ENCODE results near the gene MAP3K19. TPM values are rescaled to one million over a fixed set of nuclear protein-coding genes. Genes with fewer than 3 reads are reported as not detected.

MAP3K19 gene
- total and polyA plus RNA-seq, 2 experiments from 2014 or later, result not detected

DNA sequence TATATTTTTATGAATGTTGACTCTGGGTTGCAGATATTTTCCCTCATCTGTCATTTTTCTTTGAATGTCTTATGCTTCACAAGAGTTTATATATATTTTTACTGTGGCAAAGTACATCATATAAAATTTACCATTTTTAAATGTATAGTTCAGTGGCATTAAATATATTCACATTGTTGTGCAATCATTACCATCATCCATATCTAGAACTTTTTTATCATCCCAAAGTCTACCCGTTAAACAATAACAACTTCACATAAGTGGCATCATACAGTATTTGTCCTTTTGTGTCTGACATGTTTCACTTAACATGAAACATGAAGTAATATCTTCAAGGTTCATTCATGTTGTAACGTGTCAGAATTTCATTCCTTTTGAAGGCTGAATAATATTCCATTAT, 29.3 kb upstream of the MAP3K19 start:
- H3K4me1 ChIP-seq (ENCODE audit: insufficient read depth), result no peaks in the 10 kb centered on the region
- no peak overlapping the region for H3K4me3 ChIP-seq
- H3K79me2 ChIP-seq, result peaks cover 41% of the 10 kb centered on the region
- H3K9me3 ChIP-seq (ENCODE audit: low read depth), result peaks cover 11% of the 10 kb centered on the region
- no peak for DNase-seq (ENCODE audit: low spot score)
- no peaks in the 10 kb centered on the region for H4K20me1 ChIP-seq (ENCODE audit: insufficient read depth, poor library complexity, severe bottlenecking)
- H3K9me2 ChIP-seq (replicated peaks; ENCODE audit: insufficient read depth), result no peaks in the 10 kb centered on the region
- no peak overlapping the region for H2AFZ ChIP-seq
- H3K36me3 ChIP-seq (replicated peaks; ENCODE audit: insufficient read depth, low read depth), result peaks cover 2% of the 10 kb centered on the region
- H3K27me3 ChIP-seq, result no peaks in the 10 kb centered on the region
- TF ChIP-seq, protein P1, sequence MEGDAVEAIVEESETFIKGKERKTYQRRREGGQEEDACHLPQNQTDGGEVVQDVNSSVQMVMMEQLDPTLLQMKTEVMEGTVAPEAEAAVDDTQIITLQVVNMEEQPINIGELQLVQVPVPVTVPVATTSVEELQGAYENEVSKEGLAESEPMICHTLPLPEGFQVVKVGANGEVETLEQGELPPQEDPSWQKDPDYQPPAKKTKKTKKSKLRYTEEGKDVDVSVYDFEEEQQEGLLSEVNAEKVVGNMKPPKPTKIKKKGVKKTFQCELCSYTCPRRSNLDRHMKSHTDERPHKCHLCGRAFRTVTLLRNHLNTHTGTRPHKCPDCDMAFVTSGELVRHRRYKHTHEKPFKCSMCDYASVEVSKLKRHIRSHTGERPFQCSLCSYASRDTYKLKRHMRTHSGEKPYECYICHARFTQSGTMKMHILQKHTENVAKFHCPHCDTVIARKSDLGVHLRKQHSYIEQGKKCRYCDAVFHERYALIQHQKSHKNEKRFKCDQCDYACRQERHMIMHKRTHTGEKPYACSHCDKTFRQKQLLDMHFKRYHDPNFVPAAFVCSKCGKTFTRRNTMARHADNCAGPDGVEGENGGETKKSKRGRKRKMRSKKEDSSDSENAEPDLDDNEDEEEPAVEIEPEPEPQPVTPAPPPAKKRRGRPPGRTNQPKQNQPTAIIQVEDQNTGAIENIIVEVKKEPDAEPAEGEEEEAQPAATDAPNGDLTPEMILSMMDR (IDR thresholded peaks at IDR 0.05; ENCODE audit: poor library complexity), result no peak
- TF ChIP-seq EZH2phosphoT487 (IDR thresholded peaks at IDR 0.05; ENCODE audit: low read depth, severe bottlenecking, unreplicated experiment) (no peak), EZH2 (IDR thresholded peaks at IDR 0.05; ENCODE audit: borderline replicate concordance) (no peak)
- H3K27ac ChIP-seq, result no peak overlapping the region
- WGBS (ENCODE audit: low lambda C conversion rate, missing lambda C conversion rate), result 97% methylated on average over 2 of the region's 2 CpGs
- H3K4me2 ChIP-seq, result no peak overlapping the region

DNA sequence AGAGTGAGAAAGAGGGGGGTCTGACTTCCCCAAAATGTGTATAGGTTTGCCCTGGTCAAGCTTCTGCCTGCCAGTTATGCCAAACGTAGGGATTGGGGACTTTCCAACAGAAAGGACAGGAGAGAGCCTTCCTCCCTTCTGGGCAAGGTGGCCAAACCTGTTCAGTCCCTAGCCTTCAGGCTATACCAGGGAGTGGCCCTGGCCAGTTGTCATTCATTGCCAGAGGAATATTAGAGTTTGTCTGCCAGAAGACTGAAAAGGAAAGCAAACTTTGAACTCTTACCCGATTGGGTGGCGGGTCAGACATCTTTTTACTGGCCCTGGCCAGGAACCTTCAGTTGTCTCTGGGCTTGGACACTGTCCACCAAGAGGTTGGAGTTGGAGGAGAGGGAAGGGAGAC, 27.0 kb upstream of the MAP3K19 start:
- Histone ChIP-seq H3K9me2 (replicated peaks; ENCODE audit: insufficient read depth) (no peaks in the 10 kb centered on the region), H3K4me2 (no peak overlapping the region), H3K27me3 (no peaks in the 10 kb centered on the region), H3K9me3 (ENCODE audit: low read depth) (peaks cover 17% of the 10 kb centered on the region), H4K20me1 (ENCODE audit: insufficient read depth, poor library complexity, severe bottlenecking) (no peaks in the 10 kb centered on the region), H3K4me1 (ENCODE audit: insufficient read depth) (no peaks in the 10 kb centered on the region), H3K79me2 (peaks cover 52% of the 10 kb centered on the region), H2AFZ (no peak overlapping the region), H3K27ac (no peak overlapping the region), H3K4me3 (no peak overlapping the region), H3K36me3 (replicated peaks; ENCODE audit: insufficient read depth, low read depth) (peaks cover 2% of the 10 kb centered on the region)
- TF ChIP-seq EZH2 (IDR thresholded peaks at IDR 0.05; ENCODE audit: borderline replicate concordance) (no peak), EZH2phosphoT487 (IDR thresholded peaks at IDR 0.05; ENCODE audit: low read depth, severe bottlenecking, unreplicated experiment) (no peak)
- TF ChIP-seq, protein P1 (IDR thresholded peaks at IDR 0.05; ENCODE audit: poor library complexity), result no peak
- DNase-seq (ENCODE audit: low spot score), result no peak
- WGBS (ENCODE audit: low lambda C conversion rate, missing lambda C conversion rate), result 87% methylated on average over 3 of the region's 3 CpGs

DNA sequence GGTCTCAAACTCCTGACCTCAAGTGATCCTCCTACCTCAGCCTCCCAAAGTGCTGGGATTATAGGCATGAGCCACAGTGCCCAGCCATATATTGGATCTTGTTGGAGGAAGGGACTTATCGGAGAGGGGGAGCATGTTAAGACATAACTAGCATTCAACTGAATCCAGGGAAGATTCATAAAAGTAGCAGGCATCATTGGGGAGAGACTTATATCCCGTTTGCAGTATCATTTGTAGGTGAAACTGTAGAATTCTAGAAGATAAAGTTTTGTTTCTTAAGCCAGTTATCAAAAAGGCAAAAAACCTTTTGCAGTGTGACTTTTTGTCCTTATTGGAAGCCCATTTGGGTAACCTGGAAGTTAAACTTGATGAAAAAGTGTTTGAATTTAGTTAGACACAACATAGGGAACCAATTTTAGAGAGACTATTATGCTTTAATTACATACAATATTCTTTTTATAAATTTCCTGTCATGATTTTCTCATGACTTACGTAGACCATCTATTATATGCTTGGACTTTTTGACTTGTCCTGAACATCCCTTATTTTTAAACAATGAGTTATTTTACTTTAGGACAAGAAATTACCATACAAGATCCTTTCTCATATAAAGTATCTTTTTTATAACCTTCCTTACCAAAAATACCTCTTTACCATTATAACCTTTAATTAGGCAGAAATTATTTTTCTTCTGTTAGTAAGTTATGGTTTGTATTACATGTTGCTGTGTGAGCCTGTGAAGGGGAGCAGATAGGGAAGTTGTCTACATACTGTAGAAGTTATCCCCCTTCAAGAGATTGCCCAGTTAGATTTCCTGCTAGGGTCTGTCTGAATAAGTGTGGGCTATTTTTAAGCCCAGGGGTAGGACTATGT, 25.1 kb upstream of the MAP3K19 start:
- Histone ChIP-seq H3K9me3 (ENCODE audit: low read depth) (peaks cover 17% of the 10 kb centered on the region), H3K79me2 (peaks cover 65% of the 10 kb centered on the region), H3K27ac (no peak overlapping the region), H3K4me1 (ENCODE audit: insufficient read depth) (no peaks in the 10 kb centered on the region), H3K4me3 (no peak overlapping the region), H3K9me2 (replicated peaks; ENCODE audit: insufficient read depth) (no peaks in the 10 kb centered on the region), H2AFZ (no peak overlapping the region), H3K4me2 (no peak overlapping the region), H3K27me3 (no peaks in the 10 kb centered on the region), H4K20me1 (ENCODE audit: insufficient read depth, poor library complexity, severe bottlenecking) (no peaks in the 10 kb centered on the region), H3K36me3 (replicated peaks; ENCODE audit: insufficient read depth, low read depth) (peaks cover 2% of the 10 kb centered on the region)
- TF ChIP-seq EZH2 (IDR thresholded peaks at IDR 0.05; ENCODE audit: borderline replicate concordance), result no peak
- no peak for TF ChIP-seq EZH2phosphoT487 (IDR thresholded peaks at IDR 0.05; ENCODE audit: low read depth, severe bottlenecking, unreplicated experiment)
- TF ChIP-seq, protein P1 (IDR thresholded peaks at IDR 0.05; ENCODE audit: poor library complexity), result no peak
- no peak for DNase-seq (ENCODE audit: low spot score)
- WGBS (ENCODE audit: low lambda C conversion rate, missing lambda C conversion rate), result 96% methylated on average over 3 of the region's 3 CpGs

Data from hepatocyte (in vitro differentiated cells).